GM23338 (cell line): ENCODE data around the gene PPP2R1B. TPM values are rescaled to one million over a fixed set of nuclear protein-coding genes. Genes with fewer than 3 reads are reported as not detected.

Experiments
- ATAC-seq: fragments of 200-7000 bp; cut with Tn5 transposase; 3 replicates; pipeline ENCODE4 v1.9.1; 2020
- DNase-seq: peaks from one replicate; pipeline ENCODE4 v3.0.0-alpha.2; 2015; ENCODE audit warnings: low spot score
- H2AFZ ChIP-seq: fragments of 200-600 bp; sonication (generic); 2 replicates; pipeline ENCODE4 v1.8.0; 2016; ENCODE audit warnings: antibody characterized with exemption, mild to moderate bottlenecking, moderate library complexity
- H3F3A ChIP-seq: fragments of 200-600 bp; sonication (generic); replicated peaks from 2 replicates; pipeline ENCODE4 v1.8.0; 2017; ENCODE audit warnings: antibody characterized with exemption, mixed run types, low read depth
- H3K27ac ChIP-seq: fragments of 200-600 bp; sonication (generic); 2 replicates; pipeline ENCODE4 v1.6.1; 2016; ENCODE audit warnings: low read depth
- H3K27me3 ChIP-seq: fragments of 200-600 bp; sonication (generic); 2 replicates; pipeline ENCODE4 v1.8.0; 2016; ENCODE audit warnings: mild to moderate bottlenecking, mixed run types, moderate library complexity; ENCODE audit not compliant: insufficient read depth
- H3K36me3 ChIP-seq: fragments of 200-600 bp; sonication (generic); 2 replicates; pipeline ENCODE4 v1.8.0; 2016; ENCODE audit warnings: mild to moderate bottlenecking; ENCODE audit not compliant: insufficient read depth
- H3K4me1 ChIP-seq: fragments of 200-600 bp; sonication (generic); 2 replicates; pipeline ENCODE4 v1.8.0; 2016; ENCODE audit warnings: mild to moderate bottlenecking, moderate library complexity; ENCODE audit not compliant: insufficient read depth
- H3K4me2 ChIP-seq: fragments of 200-600 bp; sonication (generic); 2 replicates; pipeline ENCODE4 v1.7.1; 2017; ENCODE audit warnings: mixed run types
- H3K4me3 ChIP-seq: fragments of 200-600 bp; sonication (generic); 2 replicates; pipeline ENCODE4 v1.6.1; 2016; ENCODE audit warnings: mixed run types
- H3K79me2 ChIP-seq: fragments of 200-600 bp; sonication (generic); replicated peaks from 2 replicates; pipeline ENCODE4 v1.8.0; 2017; ENCODE audit warnings: mild to moderate bottlenecking; ENCODE audit not compliant: insufficient read depth
- H3K9me2 ChIP-seq: fragments of 200-600 bp; sonication (generic); 2 replicates; pipeline ENCODE4 v1.8.0; 2017; ENCODE audit not compliant: insufficient read depth
- H4K20me1 ChIP-seq: fragments of 200-600 bp; sonication (generic); replicated peaks from 2 replicates; pipeline ENCODE4 v1.8.0; 2017; ENCODE audit warnings: mild to moderate bottlenecking; ENCODE audit not compliant: insufficient read depth
- H3K27ac Mint-ChIP-seq: 2 replicates; pipeline ENCODE4 v1.8.0; 2020; ENCODE audit warnings: inconsistent platforms, mild to moderate bottlenecking, moderate library complexity, mixed read lengths
- H3K27me3 Mint-ChIP-seq: 3 replicates; pipeline ENCODE4 v1.8.0; 2022; ENCODE audit warnings: low read depth, mild to moderate bottlenecking, moderate library complexity, mixed read lengths, inconsistent platforms; ENCODE audit not compliant: insufficient read depth, poor library complexity
- H3K36me3 Mint-ChIP-seq: 3 replicates; pipeline ENCODE4 v1.8.0; 2021; ENCODE audit warnings: low read depth, mild to moderate bottlenecking, inconsistent platforms, moderate library complexity, mixed read lengths
- H3K4me1 Mint-ChIP-seq: 3 replicates; pipeline ENCODE4 v1.8.0; 2020; ENCODE audit warnings: mild to moderate bottlenecking, inconsistent platforms, mixed read lengths
- H3K4me3 Mint-ChIP-seq: 3 replicates; pipeline ENCODE4 v1.8.0; 2021; ENCODE audit warnings: moderate library complexity, mild to moderate bottlenecking, inconsistent platforms, mixed read lengths
- H3K9me3 Mint-ChIP-seq: 3 replicates; pipeline ENCODE4 v1.8.0; 2020; ENCODE audit warnings: moderate library complexity, mild to moderate bottlenecking, inconsistent platforms, mixed read lengths
- CREB1 ChIP-seq: fragments of 250-450 bp; sonication (Bioruptor Pico); IDR thresholded peaks from 2 replicates; pipeline ENCODE4 v1.5.0; 2020; ENCODE audit warnings: low read depth, mild to moderate bottlenecking, moderate library complexity
- CTCF ChIP-seq, 2 experiments: fragments of 200-600 bp in 1 of 2; sonication (generic) in 1 of 2; conservative IDR thresholded peaks; 2 replicates each; pipeline versions ENCODE4 v1.5.1 to v1.6.1; 2016 to 2017; ENCODE audit warnings: antibody characterized with exemption in 2 of 2, low read depth in 2 of 2, mild to moderate bottlenecking in 2 of 2, moderate library complexity in 1 of 2
- EZH2 ChIP-seq: fragments of 200-600 bp; sonication (generic); IDR thresholded peaks from one replicate; pipeline ENCODE4 v1.8.0; 2017; ENCODE audit warnings: antibody characterized with exemption, mild to moderate bottlenecking, low read depth; ENCODE audit not compliant: unreplicated experiment
- EZH2phosphoT487 ChIP-seq: fragments of 200-600 bp; sonication (generic); IDR thresholded peaks from one replicate; pipeline ENCODE4 v1.8.1; 2018; ENCODE audit warnings: antibody characterized with exemption; ENCODE audit not compliant: unreplicated experiment
- JUNB ChIP-seq: IDR thresholded peaks from one replicate; pipeline ENCODE4 v1.6.1; 2016; ENCODE audit warnings: antibody characterized with exemption; ENCODE audit not compliant: unreplicated experiment
- NANOG ChIP-seq: IDR thresholded peaks from 2 replicates; pipeline ENCODE4 v1.6.1; 2016; ENCODE audit warnings: antibody characterized with exemption, borderline replicate concordance
- POLR2AphosphoS5 ChIP-seq: IDR thresholded peaks from 2 replicates; pipeline ENCODE4 v1.6.1; 2016; ENCODE audit warnings: antibody characterized with exemption, low read depth
- STAT1 ChIP-seq: IDR thresholded peaks from one replicate; pipeline ENCODE4 v1.6.1; 2016; ENCODE audit warnings: antibody characterized with exemption; ENCODE audit not compliant: unreplicated experiment
- ZNF114 ChIP-seq: fragments of 250-450 bp; sonication (Bioruptor Pico); IDR thresholded peaks from 2 replicates; pipeline ENCODE4 v1.5.0; 2020; ENCODE audit warnings: mild to moderate bottlenecking, moderate library complexity
- ZNF331 ChIP-seq: fragments of 250-450 bp; sonication (Bioruptor Pico); IDR thresholded peaks from 2 replicates; pipeline ENCODE4 v1.5.0; 2020; ENCODE audit warnings: low read depth, mild to moderate bottlenecking, moderate library complexity
- polyA plus RNA-seq: library from polyadenylated mRNA; unstranded; fragments of >200 nt; fragmentation: Nextera tagmentation; extraction: Ambion mirVana; gene quantifications from 2 replicates; pipeline ENCODE4 v1.2.1, GENCODE V29; 2016
- total RNA-seq: library from RNA; depleted of rRNA; stranded (reverse); fragments of >200 nt; shearing (Covaris generic); gene quantifications from 2 replicates; pipeline ENCODE4 v1.2.3, GENCODE V29; 2014
- TF ChIP-seq, protein P1 (sequence below): IDR thresholded peaks from one replicate; pipeline ENCODE4 v1.6.1; 2018; ENCODE audit warnings: antibody characterized with exemption; ENCODE audit not compliant: unreplicated experiment
- TF ChIP-seq, protein P2 (sequence below): IDR thresholded peaks from 2 replicates; pipeline ENCODE4 v1.6.1; 2016; ENCODE audit warnings: antibody characterized with exemption

Gene PPP2R1B
- total and polyA plus RNA-seq, 2 experiments from 2014 or later: 18.5 to 82.0 TPM

GRCh38 chr11:111785886-111786412, 19.8 kb upstream of the PPP2R1B start:
- no peaks in the 10 kb centered on the region for H3K36me3 Mint-ChIP-seq
- H3K4me3 ChIP-seq: no peak overlapping the region
- H3K27ac ChIP-seq: no peak overlapping the region
- no peaks in the 10 kb centered on the region for H4K20me1 ChIP-seq
- no peak for DNase-seq
- H3K27ac Mint-ChIP-seq: no peak overlapping the region
- H3K27me3 ChIP-seq: no peaks in the 10 kb centered on the region
- H3K4me1 Mint-ChIP-seq: no peaks in the 10 kb centered on the region
- H3F3A ChIP-seq: no peaks in the 10 kb centered on the region
- no peak overlapping the region for H3K4me3 Mint-ChIP-seq
- no peaks in the 10 kb centered on the region for H3K9me3 Mint-ChIP-seq
- TF ChIP-seq POLR2AphosphoS5: no peak
- no peak for TF ChIP-seq NANOG
- no peak for TF ChIP-seq CTCF (conservative IDR thresholded peaks at IDR 0.05; ENCODE audit: low read depth in 2 of 2)
- TF ChIP-seq ZNF114: no peak
- TF ChIP-seq, protein P1, sequence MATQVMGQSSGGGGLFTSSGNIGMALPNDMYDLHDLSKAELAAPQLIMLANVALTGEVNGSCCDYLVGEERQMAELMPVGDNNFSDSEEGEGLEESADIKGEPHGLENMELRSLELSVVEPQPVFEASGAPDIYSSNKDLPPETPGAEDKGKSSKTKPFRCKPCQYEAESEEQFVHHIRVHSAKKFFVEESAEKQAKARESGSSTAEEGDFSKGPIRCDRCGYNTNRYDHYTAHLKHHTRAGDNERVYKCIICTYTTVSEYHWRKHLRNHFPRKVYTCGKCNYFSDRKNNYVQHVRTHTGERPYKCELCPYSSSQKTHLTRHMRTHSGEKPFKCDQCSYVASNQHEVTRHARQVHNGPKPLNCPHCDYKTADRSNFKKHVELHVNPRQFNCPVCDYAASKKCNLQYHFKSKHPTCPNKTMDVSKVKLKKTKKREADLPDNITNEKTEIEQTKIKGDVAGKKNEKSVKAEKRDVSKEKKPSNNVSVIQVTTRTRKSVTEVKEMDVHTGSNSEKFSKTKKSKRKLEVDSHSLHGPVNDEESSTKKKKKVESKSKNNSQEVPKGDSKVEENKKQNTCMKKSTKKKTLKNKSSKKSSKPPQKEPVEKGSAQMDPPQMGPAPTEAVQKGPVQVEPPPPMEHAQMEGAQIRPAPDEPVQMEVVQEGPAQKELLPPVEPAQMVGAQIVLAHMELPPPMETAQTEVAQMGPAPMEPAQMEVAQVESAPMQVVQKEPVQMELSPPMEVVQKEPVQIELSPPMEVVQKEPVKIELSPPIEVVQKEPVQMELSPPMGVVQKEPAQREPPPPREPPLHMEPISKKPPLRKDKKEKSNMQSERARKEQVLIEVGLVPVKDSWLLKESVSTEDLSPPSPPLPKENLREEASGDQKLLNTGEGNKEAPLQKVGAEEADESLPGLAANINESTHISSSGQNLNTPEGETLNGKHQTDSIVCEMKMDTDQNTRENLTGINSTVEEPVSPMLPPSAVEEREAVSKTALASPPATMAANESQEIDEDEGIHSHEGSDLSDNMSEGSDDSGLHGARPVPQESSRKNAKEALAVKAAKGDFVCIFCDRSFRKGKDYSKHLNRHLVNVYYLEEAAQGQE: no peak
- TF ChIP-seq EZH2phosphoT487: no peak
- TF ChIP-seq ZNF331 (CRISPR knock-in tag): no peak
- TF ChIP-seq STAT1: no peak
- TF ChIP-seq, protein P2, sequence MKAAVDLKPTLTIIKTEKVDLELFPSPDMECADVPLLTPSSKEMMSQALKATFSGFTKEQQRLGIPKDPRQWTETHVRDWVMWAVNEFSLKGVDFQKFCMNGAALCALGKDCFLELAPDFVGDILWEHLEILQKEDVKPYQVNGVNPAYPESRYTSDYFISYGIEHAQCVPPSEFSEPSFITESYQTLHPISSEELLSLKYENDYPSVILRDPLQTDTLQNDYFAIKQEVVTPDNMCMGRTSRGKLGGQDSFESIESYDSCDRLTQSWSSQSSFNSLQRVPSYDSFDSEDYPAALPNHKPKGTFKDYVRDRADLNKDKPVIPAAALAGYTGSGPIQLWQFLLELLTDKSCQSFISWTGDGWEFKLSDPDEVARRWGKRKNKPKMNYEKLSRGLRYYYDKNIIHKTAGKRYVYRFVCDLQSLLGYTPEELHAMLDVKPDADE: no peak
- no peak for TF ChIP-seq CREB1 (CRISPR knock-in tag)
- no peak for TF ChIP-seq EZH2
- TF ChIP-seq JUNB: no peak
- no peaks in the 10 kb centered on the region for H3K79me2 ChIP-seq
- H3K4me2 ChIP-seq: no peak overlapping the region
- no peaks in the 10 kb centered on the region for H3K9me2 ChIP-seq
- no peaks in the 10 kb centered on the region for H3K27me3 Mint-ChIP-seq
- no peak for ATAC-seq
- H3K4me1 ChIP-seq: no peaks in the 10 kb centered on the region
- no peak overlapping the region for H2AFZ ChIP-seq
- H3K36me3 ChIP-seq: no peaks in the 10 kb centered on the region; the same call in 1 of the 2 replicates
